GM12878 (cell line): Measurements from ENCODE around the gene FSHR. TPM values are rescaled to one million over a fixed set of nuclear protein-coding genes. Genes with fewer than 3 reads are reported as not detected.

ENCODE experiments used
- EED ChIP-seq: sonication (generic); IDR thresholded peaks from 2 replicates; pipeline ENCODE4 v1.6.1; 2016; ENCODE audit warnings: antibody characterized with exemption, low read depth
- EZH2 ChIP-seq: IDR thresholded peaks from 2 replicates; pipeline ENCODE4 v1.6.1; 2012; ENCODE audit warnings: low read depth, mild to moderate bottlenecking, control low read depth, inconsistent platforms, low read length, borderline replicate concordance; ENCODE audit not compliant: control insufficient read depth
- LARP7 ChIP-seq: fragments of 450-650 bp; IDR thresholded peaks from 2 replicates; pipeline ENCODE4 v1.6.1; 2017; ENCODE audit warnings: mild to moderate bottlenecking
- MYC ChIP-seq: IDR thresholded peaks from 2 replicates; pipeline ENCODE4 v1.6.1; 2011; ENCODE audit warnings: mild to moderate bottlenecking, low read length, moderate library complexity, inconsistent platforms; ENCODE audit not compliant: insufficient read depth, insufficient replicate concordance, insufficient read length, severe bottlenecking
- NBN ChIP-seq: fragments of 450-650 bp; IDR thresholded peaks from 2 replicates; pipeline ENCODE4 v1.6.1; 2016
- RBBP5 ChIP-seq: fragments of 200-600 bp; sonication (generic); conservative IDR thresholded peaks from 2 replicates; pipeline ENCODE4 v1.6.1; 2016
- SP1 ChIP-seq: IDR thresholded peaks from one replicate; pipeline ENCODE4 v1.6.1; 2011; ENCODE audit warnings: low read depth, low read length
- SUPT20H ChIP-seq: IDR thresholded peaks from 2 replicates; pipeline ENCODE4 v1.6.1; 2011; ENCODE audit warnings: low read depth, mild to moderate bottlenecking, low read length, moderate library complexity, borderline replicate concordance; ENCODE audit not compliant: control insufficient read depth
- polyA plus RNA-seq, 11 experiments: library from polyadenylated mRNA; depleted of rRNA in 4 of 11; unstranded in 6 of 11; stranded (reverse) in 5 of 11; fragments of >200 nt; fragmentation: Nextera tagmentation in 4 of 11; fragmentation: Illumina TruSeq in 1 of 11; extraction: Ambion mirVana in 4 of 11; extraction: Trizol in 1 of 11; gene quantifications; 1 replicate in 1 of 11; 2 replicates in 10 of 11; pipeline versions ENCODE4 v1.2.1 to v1.2.3, GENCODE V29; 2011 to 2016; ENCODE audit warnings: inconsistent platforms in 2 of 11, missing spikeins in 2 of 11, low read depth in 1 of 11
- total RNA-seq, 4 experiments: library from RNA; depleted of rRNA in 3 of 4; stranded (reverse); fragments of >200 nt in 3 of 4; fragmentation: Illumina TruSeq in 1 of 4; extraction: Trizol in 1 of 4; gene quantifications; 2 replicates each; pipeline versions ENCODE4 v1.2.1 to v1.2.3, GENCODE V29; 2013 to 2021
- TF ChIP-seq, protein P1 (sequence below): fragments of 150-350 bp; IDR thresholded peaks from 2 replicates; pipeline ENCODE4 v1.6.1; 2014; ENCODE audit warnings: mild to moderate bottlenecking, low read depth, low read length
- TF ChIP-seq, protein P2 (sequence below): fragments of 450-650 bp; IDR thresholded peaks from 2 replicates; pipeline ENCODE4 v1.6.1; 2017; ENCODE audit warnings: borderline replicate concordance
- TF ChIP-seq, protein P3 (sequence below): IDR thresholded peaks from 2 replicates; pipeline ENCODE4 v1.6.1; 2011; ENCODE audit warnings: borderline replicate concordance, low read depth, mild to moderate bottlenecking, moderate library complexity, mixed read lengths, low read length; ENCODE audit not compliant: insufficient read depth; ENCODE audit errors: extremely low read length

The FSHR gene
- total and polyA plus RNA-seq, 10 of the 15 experiments (the other 5 are each of a cell fraction or from before 2014, with no cell fraction given): not detected

DNA sequence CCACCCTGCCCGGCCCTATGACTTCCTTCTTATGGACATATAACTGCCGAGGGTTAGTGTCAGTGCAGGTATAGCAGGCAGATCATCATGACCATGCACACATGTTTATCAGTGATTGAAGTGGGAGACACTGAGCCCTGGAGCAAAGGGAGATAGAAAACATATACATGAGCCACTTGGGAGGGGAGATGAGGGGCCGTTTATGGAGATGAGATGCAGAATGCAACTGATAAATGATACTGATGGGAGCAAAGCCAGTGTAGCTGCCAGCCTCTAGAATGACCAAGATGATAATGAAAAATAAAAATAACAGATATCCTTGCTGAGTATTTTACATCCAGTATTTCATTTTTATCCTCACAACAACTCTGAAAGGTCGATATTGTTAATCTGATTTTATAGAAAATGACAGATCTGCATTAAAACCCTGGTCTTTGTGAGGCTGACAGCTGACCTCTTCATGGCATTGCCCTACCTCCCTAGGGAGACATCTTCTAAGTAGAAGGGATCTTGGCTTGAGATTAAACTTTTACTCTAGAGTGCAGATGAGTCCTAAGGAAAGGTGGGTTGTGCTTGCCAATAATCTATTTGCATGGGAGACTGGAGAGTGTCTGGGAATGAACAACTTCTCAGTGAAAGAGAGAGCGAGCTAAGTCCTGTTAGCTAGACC, 220.4 kb downstream of the FSHR start (continued):
- TF ChIP-seq, protein P1, sequence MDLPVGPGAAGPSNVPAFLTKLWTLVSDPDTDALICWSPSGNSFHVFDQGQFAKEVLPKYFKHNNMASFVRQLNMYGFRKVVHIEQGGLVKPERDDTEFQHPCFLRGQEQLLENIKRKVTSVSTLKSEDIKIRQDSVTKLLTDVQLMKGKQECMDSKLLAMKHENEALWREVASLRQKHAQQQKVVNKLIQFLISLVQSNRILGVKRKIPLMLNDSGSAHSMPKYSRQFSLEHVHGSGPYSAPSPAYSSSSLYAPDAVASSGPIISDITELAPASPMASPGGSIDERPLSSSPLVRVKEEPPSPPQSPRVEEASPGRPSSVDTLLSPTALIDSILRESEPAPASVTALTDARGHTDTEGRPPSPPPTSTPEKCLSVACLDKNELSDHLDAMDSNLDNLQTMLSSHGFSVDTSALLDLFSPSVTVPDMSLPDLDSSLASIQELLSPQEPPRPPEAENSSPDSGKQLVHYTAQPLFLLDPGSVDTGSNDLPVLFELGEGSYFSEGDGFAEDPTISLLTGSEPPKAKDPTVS: no peak
- TF ChIP-seq SP1 (no peak), EZH2 (no peak), NBN (no peak), EED (no peak), MYC (no peak), RBBP5 (no peak), SUPT20H (no peak), LARP7 (no peak)
- TF ChIP-seq, protein P2, sequence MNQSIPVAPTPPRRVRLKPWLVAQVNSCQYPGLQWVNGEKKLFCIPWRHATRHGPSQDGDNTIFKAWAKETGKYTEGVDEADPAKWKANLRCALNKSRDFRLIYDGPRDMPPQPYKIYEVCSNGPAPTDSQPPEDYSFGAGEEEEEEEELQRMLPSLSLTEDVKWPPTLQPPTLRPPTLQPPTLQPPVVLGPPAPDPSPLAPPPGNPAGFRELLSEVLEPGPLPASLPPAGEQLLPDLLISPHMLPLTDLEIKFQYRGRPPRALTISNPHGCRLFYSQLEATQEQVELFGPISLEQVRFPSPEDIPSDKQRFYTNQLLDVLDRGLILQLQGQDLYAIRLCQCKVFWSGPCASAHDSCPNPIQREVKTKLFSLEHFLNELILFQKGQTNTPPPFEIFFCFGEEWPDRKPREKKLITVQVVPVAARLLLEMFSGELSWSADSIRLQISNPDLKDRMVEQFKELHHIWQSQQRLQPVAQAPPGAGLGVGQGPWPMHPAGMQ: no peak
- TF ChIP-seq, protein P3, sequence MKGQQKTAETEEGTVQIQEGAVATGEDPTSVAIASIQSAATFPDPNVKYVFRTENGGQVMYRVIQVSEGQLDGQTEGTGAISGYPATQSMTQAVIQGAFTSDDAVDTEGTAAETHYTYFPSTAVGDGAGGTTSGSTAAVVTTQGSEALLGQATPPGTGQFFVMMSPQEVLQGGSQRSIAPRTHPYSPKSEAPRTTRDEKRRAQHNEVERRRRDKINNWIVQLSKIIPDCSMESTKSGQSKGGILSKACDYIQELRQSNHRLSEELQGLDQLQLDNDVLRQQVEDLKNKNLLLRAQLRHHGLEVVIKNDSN: no peak
- TF ChIP-seq, all 136 proteins: peak for 0
